DMS 273 (cell line): ENCODE measurements around the gene DTNBP1.

Experiments used
- DNase-seq: peaks from one replicate; lab custom pipeline; 2025; ENCODE audit not compliant: unreplicated experiment; lab: John Stamatoyannopoulos, UW

DTNBP1 gene

DNA sequence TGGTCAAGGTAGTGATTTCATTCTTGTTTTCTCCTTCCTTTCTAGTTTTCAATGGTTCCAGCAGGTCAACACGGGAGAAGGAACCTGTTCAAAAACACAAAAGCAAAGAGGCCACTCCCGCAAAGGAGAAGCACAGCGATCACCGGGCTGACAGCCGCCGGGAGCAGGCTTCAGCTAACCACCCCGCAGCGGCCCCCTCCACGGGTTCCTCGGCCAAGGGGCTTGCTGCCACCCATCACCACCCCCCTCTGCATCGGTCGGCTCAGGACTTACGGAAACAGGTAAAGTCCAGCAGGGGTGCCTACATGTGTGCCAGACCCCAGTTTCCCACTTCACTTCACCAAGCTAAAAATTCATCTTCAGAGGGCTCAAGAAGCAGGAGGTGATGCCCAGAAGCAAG is 175.6 kb downstream of the DTNBP1 start:
- DNase-seq: no peak

DNA sequence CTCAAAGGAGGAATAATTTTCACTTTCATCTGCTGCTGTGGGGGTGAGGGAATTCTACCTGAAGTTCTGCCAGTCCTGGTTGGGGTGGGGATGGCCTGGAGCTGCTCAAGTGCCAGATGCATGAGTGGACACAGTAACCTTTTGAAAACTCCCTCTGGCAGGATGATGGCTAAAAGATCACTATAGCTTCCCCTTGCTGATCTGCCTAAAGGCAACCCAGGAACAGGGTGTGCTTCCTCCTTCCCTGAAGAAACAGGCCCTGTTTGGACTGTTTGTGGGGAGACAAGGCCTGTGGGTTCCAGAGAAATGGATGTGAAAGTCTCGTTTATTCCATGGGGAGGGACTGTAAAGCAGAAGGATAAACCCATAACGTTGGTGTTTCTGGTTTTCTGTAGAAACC is 176.9 kb downstream of the DTNBP1 start:
- no peak for DNase-seq

DNA sequence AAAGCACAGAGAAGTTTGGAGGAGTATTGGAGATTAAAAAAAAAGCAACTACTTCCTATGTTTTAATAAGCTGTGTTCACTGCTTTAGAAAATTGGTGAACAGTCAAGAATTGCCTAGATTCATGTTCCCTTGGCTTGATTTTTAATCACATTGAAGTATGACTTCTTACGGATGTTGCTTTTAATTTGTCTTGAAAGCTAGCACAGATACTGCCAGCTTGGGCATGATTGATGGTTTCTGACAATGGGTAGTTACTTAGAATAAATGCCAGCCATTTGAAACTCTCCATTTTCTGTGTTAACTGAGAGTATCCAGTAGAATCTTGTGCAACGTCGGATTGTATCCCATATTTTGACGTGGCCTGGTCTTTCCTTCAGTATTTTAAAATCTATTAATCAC is 178.0 kb downstream of the DTNBP1 start:
- no peak for DNase-seq

DNA sequence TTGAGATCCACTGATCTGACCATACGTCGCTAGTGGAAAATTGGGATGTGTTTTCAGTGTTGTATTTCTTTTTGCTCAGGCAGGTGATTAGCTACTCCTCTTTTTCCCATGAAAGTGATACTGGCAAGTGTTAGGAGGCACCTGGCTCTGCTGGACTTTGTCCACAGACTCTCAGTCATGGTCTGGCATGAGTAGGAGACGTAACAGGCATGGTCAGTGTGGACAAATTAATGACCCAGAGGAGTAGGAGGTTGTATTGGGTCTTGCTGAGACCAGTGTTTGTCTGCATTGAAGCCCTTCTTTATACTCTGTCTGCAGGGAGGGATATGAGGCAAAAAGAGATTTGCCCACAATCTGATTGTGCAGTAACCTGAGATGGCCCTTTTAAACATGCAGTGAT is 178.7 kb downstream of the DTNBP1 start:
- DNase-seq: no peak

DNA sequence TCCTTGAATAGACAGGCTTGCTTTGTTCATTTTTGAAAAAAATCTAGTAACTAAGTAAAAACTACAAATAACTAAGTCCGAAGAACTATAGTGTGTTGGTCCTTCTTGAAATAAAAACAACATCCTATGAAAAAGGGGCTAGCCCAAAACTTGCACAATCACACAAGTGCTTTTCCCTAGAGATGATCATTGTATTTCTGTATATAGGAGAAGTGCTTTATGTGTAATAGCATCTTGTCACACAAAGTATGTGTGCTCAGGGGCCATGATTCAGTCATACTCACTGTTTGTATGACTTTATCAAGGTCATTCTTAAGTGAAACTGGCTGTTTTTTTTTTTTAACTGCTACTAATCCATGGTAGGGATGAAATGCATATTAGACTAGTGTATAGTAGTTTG is 179.8 kb downstream of the DTNBP1 start:
- DNase-seq: no peak

DNA sequence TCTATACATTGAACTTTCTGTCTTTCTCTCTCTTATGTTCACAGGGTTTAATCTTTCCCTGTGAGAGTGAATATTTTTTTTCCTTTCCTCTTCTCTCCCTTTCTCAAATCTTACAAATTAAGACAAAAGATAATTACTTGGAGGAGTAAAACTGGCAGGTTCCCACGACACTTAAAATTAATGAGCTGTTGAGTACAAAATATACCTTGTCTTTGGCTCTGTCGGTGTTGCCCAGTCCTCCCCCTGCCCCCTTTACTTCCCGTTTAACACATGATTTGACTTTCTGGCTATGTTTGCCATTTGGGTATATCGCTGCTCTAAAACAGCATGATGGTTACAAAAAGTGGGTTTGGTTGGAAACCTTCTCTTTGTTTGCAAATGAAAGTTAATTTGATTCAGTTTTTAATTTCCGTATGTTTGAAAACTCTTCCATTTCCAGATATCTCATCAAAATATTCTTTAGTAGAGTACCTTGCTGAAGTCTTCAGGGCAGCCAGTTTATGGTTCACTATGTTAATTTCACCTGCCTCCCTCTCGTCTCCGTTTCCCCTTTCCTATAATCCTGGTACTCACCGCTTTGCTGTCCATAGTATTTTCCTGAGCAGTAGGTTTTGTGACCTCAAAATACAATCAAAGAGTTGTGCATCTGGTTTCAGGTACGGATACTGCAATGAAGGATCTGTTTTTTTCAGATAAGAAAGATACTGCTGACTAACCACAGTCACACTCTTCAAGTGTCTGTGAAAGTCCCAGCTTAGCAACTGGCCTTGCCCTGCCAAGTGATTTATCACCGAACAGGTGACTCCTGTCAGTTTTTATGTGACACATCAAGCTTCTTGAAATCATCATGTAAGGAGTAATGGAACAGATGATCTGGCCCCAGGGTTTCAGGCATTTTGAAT is 181.2 kb downstream of the DTNBP1 start:
- DNase-seq: no peak

DNA sequence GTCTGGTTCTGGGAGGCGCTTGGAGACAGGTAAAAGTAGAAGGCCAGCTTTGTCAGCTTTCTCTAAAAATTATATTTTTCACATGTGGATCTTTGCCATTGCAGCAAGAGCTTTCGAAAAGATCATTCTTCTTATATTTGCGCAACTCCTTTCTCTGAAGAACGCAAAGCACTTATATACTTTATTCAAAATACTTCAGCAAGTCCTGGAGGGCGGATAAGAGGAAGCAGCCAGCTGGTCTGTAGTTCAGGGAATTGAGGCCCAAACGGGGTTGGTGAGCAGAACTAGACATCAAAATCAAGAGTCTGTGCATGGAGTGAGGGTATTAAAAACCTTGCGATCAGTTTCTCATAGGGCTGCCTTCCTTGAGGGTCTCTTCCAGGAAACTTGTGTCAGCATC is 182.3 kb downstream of the DTNBP1 start:
- no peak for DNase-seq

DNA sequence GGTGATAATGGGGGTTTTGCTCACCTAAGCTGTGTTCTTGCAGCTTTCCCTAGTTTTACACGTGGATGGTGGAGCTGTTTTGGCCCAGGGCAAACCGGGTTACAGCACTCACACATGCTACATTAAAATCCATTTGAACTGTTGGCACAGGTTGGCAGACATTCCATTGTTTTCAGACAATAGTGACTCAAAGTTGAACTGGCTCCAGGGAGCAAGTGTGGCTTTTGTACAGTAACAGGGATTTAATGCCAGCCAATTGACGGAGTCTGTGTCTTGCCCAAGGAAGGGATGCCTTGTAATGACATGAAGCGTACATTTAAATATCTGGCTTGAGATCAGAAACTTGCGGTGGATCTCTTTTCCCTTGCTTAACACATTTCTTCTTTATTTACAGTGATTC is 183.1 kb downstream of the DTNBP1 start:
- DNase-seq: no peak

DNA sequence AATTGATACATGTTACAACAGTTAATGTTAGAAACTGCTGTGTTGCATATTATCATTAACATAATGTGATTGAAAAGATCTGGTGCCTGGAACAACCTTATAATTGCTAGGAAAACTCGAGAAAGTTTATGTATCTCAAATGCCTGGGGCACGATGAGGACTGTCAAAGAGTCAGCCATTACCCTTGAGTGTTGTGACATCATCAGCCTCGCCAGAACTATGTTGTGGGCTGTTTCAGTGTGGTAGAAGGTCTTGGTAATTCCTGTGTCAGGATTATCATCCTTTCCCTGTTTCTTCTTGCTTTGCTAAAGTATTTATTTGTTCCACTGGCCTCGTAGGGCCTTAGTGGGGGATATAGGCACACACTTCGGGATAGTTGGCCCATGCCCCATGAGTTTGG is 185.1 kb downstream of the DTNBP1 start:
- no peak for DNase-seq

DNA sequence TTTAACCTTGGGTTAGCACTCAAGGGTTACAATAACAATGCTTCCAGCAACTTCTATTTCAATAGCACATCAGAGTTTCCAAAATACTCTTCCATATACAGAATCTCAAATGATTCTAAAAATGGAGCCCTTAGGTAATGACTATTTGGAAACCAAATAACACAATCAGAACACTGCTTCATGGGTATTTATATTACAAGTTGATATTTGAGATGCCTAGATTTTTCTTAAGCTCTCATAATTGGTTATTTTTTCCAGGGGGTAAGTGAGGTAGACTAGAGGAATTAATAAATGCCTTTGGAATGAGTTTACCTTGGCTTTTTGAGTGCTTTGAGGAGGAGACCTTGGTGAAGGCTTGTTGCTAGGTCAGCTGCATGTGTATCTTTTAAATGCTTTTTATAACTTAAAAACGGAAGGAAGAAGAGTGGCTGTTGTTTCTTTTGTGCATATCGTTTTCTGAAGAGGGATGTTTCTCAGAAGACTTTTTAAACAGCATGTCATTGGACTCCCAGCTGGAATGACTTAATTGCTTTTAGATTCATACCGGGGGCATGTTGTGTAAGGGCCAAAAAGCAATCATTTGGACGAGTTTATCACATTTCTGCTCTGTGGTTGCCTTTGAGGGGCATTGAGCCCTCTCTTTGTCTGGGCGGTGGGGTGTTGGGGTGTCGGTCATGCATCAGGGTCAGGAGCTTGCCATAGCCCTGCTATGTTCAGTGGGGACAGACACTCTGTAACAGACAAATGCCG is 186.0 kb downstream of the DTNBP1 start:
- no peak for DNase-seq

DNA sequence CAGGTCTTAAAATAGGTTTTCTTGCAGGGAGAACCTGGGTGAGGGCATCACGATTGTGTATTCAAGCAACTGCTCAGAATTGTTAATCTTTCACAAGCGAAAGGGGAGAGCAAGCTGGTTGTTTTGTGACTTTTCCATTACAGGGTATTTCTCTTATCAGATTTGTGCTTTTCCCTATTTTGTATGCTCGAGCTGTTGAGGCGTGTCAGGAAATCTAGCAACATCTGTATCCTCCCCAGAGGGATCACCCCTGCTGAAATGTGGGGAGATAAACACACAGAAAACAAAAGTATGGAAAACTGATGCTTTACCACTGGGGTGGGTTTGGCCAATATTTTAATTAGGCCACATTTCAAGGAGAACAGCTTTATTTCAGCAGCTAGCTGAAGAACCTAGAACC is 187.0 kb downstream of the DTNBP1 start:
- DNase-seq: no peak

DNA sequence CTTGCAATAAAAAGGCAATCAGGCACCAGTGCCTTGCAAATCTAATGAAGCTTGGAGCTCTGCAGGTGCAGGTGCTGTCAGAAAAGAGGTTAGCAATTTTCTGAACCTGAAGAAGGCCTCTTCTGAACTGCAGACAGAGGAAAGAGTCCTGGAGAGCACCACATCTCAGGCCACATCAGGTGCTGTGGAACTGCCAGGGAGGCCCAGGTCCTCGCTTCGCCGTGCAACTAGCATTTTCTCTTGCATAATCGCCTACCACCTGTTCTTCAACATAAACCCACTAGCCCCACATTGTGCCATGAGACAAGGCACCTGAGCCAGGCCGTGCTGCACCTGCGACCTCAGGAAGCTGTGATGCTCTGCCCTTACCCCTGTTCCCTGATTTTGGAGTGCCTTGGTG is 187.6 kb downstream of the DTNBP1 start:
- no peak for DNase-seq

DNA sequence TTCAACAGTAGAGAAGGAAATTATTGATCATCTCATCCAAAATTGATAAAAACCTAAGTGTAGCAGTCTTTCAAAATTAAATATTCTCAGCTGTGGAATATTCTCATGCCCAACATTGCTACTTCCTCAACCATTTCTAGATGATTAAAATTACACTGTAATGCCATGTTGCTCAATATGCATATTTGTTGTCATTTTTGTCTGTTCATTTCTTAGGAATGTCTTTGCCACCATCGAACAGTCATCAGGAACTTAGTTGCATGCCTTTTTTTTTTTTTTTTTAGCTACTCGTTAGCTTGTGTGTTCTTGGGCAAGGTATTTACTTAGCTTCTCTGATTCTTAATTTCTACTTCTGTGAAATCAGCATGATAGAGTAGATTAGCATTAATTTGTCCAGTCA is 188.6 kb downstream of the DTNBP1 start:
- no peak for DNase-seq

DNA sequence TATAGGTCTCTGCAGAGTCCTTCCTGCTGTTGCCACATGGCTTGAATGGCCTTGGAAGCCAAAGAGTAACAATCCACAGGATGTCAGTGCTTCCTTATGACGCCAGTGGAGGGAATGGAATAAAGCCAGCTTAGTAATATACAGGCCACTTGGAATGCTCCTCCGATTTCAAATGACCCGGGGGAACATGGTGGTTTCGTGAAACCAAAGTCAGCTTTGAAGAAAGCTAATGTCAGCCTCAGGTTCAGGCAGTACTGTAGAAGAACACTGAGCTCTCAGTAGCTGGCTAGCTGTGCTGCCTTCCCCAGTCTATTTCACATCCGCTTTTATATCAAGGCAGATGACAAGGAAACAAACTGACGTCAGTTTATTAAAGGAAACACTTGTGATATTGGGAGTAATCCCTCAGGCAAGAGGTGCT is 189.1 kb downstream of the DTNBP1 start:
- DNase-seq: no peak

DNA sequence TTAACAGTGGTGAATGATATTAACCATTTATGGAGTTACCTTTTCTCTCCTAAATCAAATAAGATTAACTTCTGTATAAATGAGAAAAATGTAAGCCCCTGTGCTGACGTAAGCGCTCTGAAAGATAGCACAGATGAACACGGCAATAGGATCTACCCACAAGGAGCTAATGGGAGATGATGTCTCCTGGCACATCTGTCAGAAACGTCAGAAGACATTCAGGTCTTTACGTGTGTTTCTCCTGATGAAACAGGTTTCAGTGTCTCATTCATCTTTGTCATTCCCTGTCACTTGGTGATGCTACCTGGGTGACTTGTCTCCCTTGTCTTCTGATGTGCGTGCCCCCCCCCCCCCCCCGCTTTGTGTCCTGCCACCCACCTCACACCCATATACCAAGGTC is 189.7 kb downstream of the DTNBP1 start:
- DNase-seq: no peak
